ENCODE data around the gene KCNJ9. TPM values are rescaled to one million over a fixed set of nuclear protein-coding genes. Genes with fewer than 3 reads are reported as not detected.

KCNJ9 gene
- total RNA-seq, 1 donor from 2014 or later = not detected

Other genes starting within 250 kb of the KCNJ9 start
- not detected in 2 replicates for gene VSIG8, start 218.9 kb upstream of the KCNJ9 start, total RNA-seq
- gene CFAP45, start 181.4 kb upstream of the KCNJ9 start, total RNA-seq = 0.52 and 0.83 TPM in 2 replicates
- 161 and 169 TPM in 2 replicates for gene TAGLN2, start 156.0 kb upstream of the KCNJ9 start, total RNA-seq
- gene IGSF9, start 135.9 kb upstream of the KCNJ9 start, total RNA-seq = not detected in 2 replicates
- gene SLAMF9, start 127.3 kb upstream of the KCNJ9 start, total RNA-seq = not detected in 2 replicates
- 7.6 and 7.7 TPM in 2 replicates for gene PIGM, start 49.5 kb upstream of the KCNJ9 start, total RNA-seq
- not detected in 2 replicates for gene KCNJ10, start 11.4 kb upstream of the KCNJ9 start, total RNA-seq
- gene IGSF8, start 17.1 kb downstream of the KCNJ9 start, total RNA-seq = 24.0 and 26.6 TPM in 2 replicates
- 8.2 and 8.5 TPM in 2 replicates for gene ATP1A2, start 34.2 kb downstream of the KCNJ9 start, total RNA-seq
- not detected in 2 replicates for gene ATP1A4, start 70.1 kb downstream of the KCNJ9 start, total RNA-seq
- not detected in 2 replicates for gene CASQ1, start 109.0 kb downstream of the KCNJ9 start, total RNA-seq
- 195 and 197 TPM in 2 replicates for gene PEA15, start 123.8 kb downstream of the KCNJ9 start, total RNA-seq
- gene DCAF8, start 181.0 kb downstream of the KCNJ9 start, total RNA-seq = 152 and 163 TPM in 2 replicates
- 56.8 and 60.8 TPM in 2 replicates for gene PEX19, start 203.6 kb downstream of the KCNJ9 start, total RNA-seq